Esophagus squamous epithelium (tissue), 4 donors: ENCODE data around the gene CES2.

ENCODE experiments used
- CTCF ChIP-seq, 6 experiments: fragments of 450-650 bp in 4 of 6; fragments of 200-600 bp in 2 of 6; sonication (generic) in 2 of 6; IDR thresholded peaks; one replicate each; pipeline ENCODE4 v1.5.1; 2016 to 2019; ENCODE audit warnings: antibody characterized with exemption in 6 of 6, mild to moderate bottlenecking in 4 of 6, moderate library complexity in 4 of 6
- POLR2A ChIP-seq, 4 donors: fragments of 450-650 bp; IDR thresholded peaks; one replicate each; pipeline ENCODE4 v1.6.1; 2017; ENCODE audit warnings: antibody characterized with exemption in 4 of 4, mild to moderate bottlenecking in 4 of 4, moderate library complexity in 3 of 4

GRCh38 chr16:66968847-66969246 is 33.5 kb downstream of the CES2 start:
- no peak for TF ChIP-seq CTCF (IDR thresholded peaks at IDR 0.05)
- TF ChIP-seq POLR2A (IDR thresholded peaks at IDR 0.05): no peak
